Panc1 (cell line): ENCODE results near the gene HOXB13. TPM values are rescaled to one million over a fixed set of nuclear protein-coding genes. Genes with fewer than 3 reads are reported as not detected.
A peak's percentile ranks its signal among the peaks of the same experiment; 100 is the strongest.

Source experiments
- ATAC-seq: fragments of 200-7000 bp; cut with Tn5 transposase; 2 replicates; pipeline ENCODE4 v1.9.1; 2020; ENCODE audit warnings: mild to moderate bottlenecking, moderate library complexity
- BruUV-seq: library from RNA; stranded (reverse); fragments of 400-500 nt; replicated peaks from 2 replicates; lab custom pipeline; 2021; lab: Mats Ljungman, UMichigan
- CTCF ChIA-PET: fragments of 300-600 bp; sonication (Branson Sonifier 250); formaldehyde crosslinking; loops from one replicate; lab custom pipeline; 2022; ENCODE audit warnings: antibody characterized with exemption; lab: Charles Lee
- POLR2A ChIA-PET: fragments of 300-600 bp; sonication (Branson Sonifier 250); formaldehyde crosslinking; loops from one replicate; lab custom pipeline; 2022; ENCODE audit warnings: antibody characterized with exemption; lab: Charles Lee
- DNase-seq: peaks from one replicate; pipeline ENCODE4 v3.0.0-alpha.2; 2010; ENCODE audit warnings: low read depth, low spot score
- H3K27ac ChIP-seq: 2 replicates; pipeline ENCODE4 v1.5.1; 2011; ENCODE audit warnings: mild to moderate bottlenecking, low read length, inconsistent platforms
- H3K27me3 ChIP-seq: fragments of 200-500 bp; sonication (Bioruptor generic); 2 replicates; pipeline ENCODE4 v1.6.0; 2014; ENCODE audit warnings: low read length, inconsistent platforms; ENCODE audit not compliant: control insufficient read depth, insufficient read depth
- H3K36me3 ChIP-seq: fragments of 200-500 bp; sonication (Bioruptor generic); 2 replicates; pipeline ENCODE4 v1.5.1; 2014; ENCODE audit warnings: inconsistent platforms, mild to moderate bottlenecking, low read length, moderate library complexity; ENCODE audit not compliant: control insufficient read depth, insufficient read depth
- H3K4me1 ChIP-seq: 2 replicates; pipeline ENCODE4 v1.5.1; 2011; ENCODE audit warnings: inconsistent platforms, mild to moderate bottlenecking, low read length, moderate library complexity; ENCODE audit not compliant: control insufficient read depth, insufficient read depth
- H3K4me3 ChIP-seq, 2 experiments: 2 replicates each; pipeline ENCODE4 v1.5.1; 2011 to 2012; ENCODE audit warnings: low read depth in 2 of 2, low read length in 2 of 2, mild to moderate bottlenecking in 2 of 2, inconsistent platforms in 1 of 2, moderate library complexity in 1 of 2
- H3K9me3 ChIP-seq: fragments of 200-500 bp; sonication (Bioruptor generic); 2 replicates; pipeline ENCODE4 v1.5.1; 2014; ENCODE audit warnings: low read depth, mild to moderate bottlenecking, inconsistent platforms, low read length, moderate library complexity; ENCODE audit not compliant: control insufficient read depth, insufficient read depth
- CTCF ChIP-seq: fragments of 450-650 bp; IDR thresholded peaks from 2 replicates; pipeline ENCODE4 v1.5.1; 2017; ENCODE audit warnings: mild to moderate bottlenecking
- POLR2AphosphoS5 ChIP-seq: IDR thresholded peaks from 2 replicates; pipeline ENCODE4 v1.6.1; 2012; ENCODE audit warnings: mild to moderate bottlenecking, low read depth, low read length, moderate library complexity
- REST ChIP-seq, 2 experiments: IDR thresholded peaks; 2 replicates each; pipeline ENCODE4 v1.6.1; 2011 to 2012; ENCODE audit warnings: low read depth in 2 of 2, control low read depth in 1 of 2, low read length in 1 of 2, mild to moderate bottlenecking in 1 of 2, moderate library complexity in 1 of 2; ENCODE audit not compliant: insufficient read depth in 1 of 2
- SIN3A ChIP-seq: IDR thresholded peaks from 2 replicates; pipeline ENCODE4 v1.6.1; 2012; ENCODE audit warnings: low read depth, mild to moderate bottlenecking, low read length, moderate library complexity, borderline replicate concordance; ENCODE audit not compliant: insufficient read depth
- TCF7L2 ChIP-seq: IDR thresholded peaks from 2 replicates; pipeline ENCODE4 v1.6.1; 2011; ENCODE audit warnings: mild to moderate bottlenecking, low read depth, low read length, inconsistent platforms
- in situ Hi-C: cut with HindIII; loops from 2 replicates; pipeline ENCODE4 v1.10.0; 2016; ENCODE audit warnings: low sequenced_read_pairs, low pct_unique_long_range_greater_than_20kb
- intact Hi-C: fragments of 100-400 bp; cut with micrococcal nuclease; formaldehyde crosslinking; loops from one replicate; pipeline ENCODE4 v1.10.0; 2022; ENCODE audit not compliant: unreplicated experiment
- total RNA-seq: library from RNA; stranded (reverse); gene quantifications from one replicate; pipeline ENCODE4 v1.2.1, GENCODE V29; 2021; ENCODE audit not compliant: unreplicated experiment

The HOXB13 gene
- total RNA-seq, 1 experiment from 2014 or later: 8.1 TPM

GRCh38 chr17:48767263-48767774 lies 38.8 kb upstream of the HOXB13 start:
- ChIA-PET POLR2A (interaction anchor here (0.5 to 0.6 kb wide), 2 partner anchors 125 to 462 kb away, joined by 5 to 8 read pairs; partner anchors contain the start of gene ATP5MC1), CTCF (interaction anchor here (0.7 to 1.5 kb wide), 2 partner anchors 43 to 112 kb away, joined by 3 to 6 read pairs; no protein-coding TSS in a partner anchor)
- intact Hi-C loops: no loop called here
- H3K27ac ChIP-seq: no peak overlapping the region
- H3K4me1 ChIP-seq: no peaks in the 10 kb centered on the region
- no peak overlapping the region for H3K4me3 ChIP-seq
- peak; percentile 78 for ATAC-seq
- in situ Hi-C loops: no loop called here
- H3K9me3 ChIP-seq: no peaks in the 10 kb centered on the region
- no peaks in the 10 kb centered on the region for H3K27me3 ChIP-seq
- TF ChIP-seq CTCF (no peak), SIN3A (no peak), REST (IDR thresholded peaks at IDR 0.05; ENCODE audit: insufficient read depth in 1 of 2, low read depth in 2 of 2, low read length in 1 of 2) (no peak), POLR2AphosphoS5 (no peak), TCF7L2 (no peak)
- no peaks in the 10 kb centered on the region for H3K36me3 ChIP-seq
- no peak for DNase-seq
- BruUV-seq: no TSS peak

- ATAC-seq (no peak), DNase-seq (no peak)
- no peaks in the 10 kb centered on the region for H3K36me3 ChIP-seq
- in situ Hi-C loops: no loop called here
- ChIA-PET CTCF (interaction anchor here (1.5 kb wide), 1 partner anchor 82 kb away, joined by 3 read pairs; no protein-coding TSS in a partner anchor), POLR2A (no interaction called here)
- no peaks in the 10 kb centered on the region for H3K9me3 ChIP-seq
- no TSS peak for BruUV-seq
- H3K4me3 ChIP-seq: no peak overlapping the region
- H3K27me3 ChIP-seq: no peaks in the 10 kb centered on the region
- intact Hi-C loops: no loop called here
- peaks cover 7% of the 10 kb centered on the region; the same call in 1 of the 2 replicates for H3K4me1 ChIP-seq
- no peak overlapping the region for H3K27ac ChIP-seq
- no peak for TF ChIP-seq POLR2AphosphoS5
- TF ChIP-seq REST (IDR thresholded peaks at IDR 0.05; ENCODE audit: insufficient read depth in 1 of 2, low read depth in 2 of 2, low read length in 1 of 2): no peak
- TF ChIP-seq CTCF: no peak
- no peak for TF ChIP-seq SIN3A
- no peak for TF ChIP-seq TCF7L2
Observed at GRCh38 chr17:48761114-48761513, 32.6 kb upstream of the HOXB13 start.
